GM12875 (cell line): ENCODE measurements around the gene KCNQ1OT1.

Experiments used
- H3K4me3 ChIP-seq: one replicate; pipeline ENCODE4 v1.5.1; 2011; ENCODE audit warnings: low read depth, low read length, control low read depth
- TF ChIP-seq, protein P1 (sequence below): IDR thresholded peaks from 2 replicates; pipeline ENCODE4 v1.5.1; 2011; ENCODE audit warnings: low read depth, mild to moderate bottlenecking, control low read depth, inconsistent platforms, low read length, moderate library complexity, borderline replicate concordance; ENCODE audit not compliant: insufficient read depth

The KCNQ1OT1 gene

DNA sequence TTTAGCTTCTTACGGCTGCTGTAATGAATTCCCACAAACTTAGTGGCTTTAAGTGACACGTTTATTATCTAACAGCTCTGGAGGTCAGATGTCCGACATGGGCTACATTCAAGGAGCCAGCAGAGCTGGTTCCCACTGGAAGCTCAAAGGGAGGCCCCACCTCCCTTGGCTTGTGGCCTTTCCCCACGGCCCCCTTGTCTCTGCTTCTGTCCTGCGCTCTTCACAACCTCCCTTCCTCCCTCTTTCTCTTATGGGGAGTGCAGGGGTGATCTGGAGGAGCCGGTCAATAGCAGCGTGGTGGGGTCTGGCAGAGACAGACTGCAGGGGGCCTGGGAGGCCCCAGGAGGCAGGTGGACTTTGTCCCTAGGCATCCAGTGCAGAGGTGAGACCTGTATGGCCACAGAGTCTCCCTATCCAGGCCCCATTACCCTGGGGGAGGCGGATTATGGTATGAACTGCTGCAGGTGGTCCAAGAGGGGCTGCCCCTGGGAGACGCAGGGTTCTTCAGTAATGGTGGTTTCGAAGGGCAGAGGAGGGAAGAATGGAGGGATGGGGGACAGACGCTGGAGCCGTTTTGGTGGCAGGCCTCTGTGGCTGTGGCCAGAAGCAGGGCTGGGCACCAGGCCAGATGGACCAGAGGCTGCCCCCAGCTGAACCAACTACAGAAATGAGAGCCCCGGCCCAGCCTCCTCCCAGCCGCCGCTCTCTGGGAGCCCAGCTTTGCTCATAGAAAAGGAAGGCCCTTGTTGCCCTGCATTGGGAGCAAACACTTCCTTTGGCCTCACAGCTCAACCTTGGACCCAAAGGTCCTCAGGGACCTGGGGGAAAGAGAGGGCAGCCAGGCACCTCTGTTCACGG lies 30.7 kb upstream of the KCNQ1OT1 start:
- TF ChIP-seq, protein P1, sequence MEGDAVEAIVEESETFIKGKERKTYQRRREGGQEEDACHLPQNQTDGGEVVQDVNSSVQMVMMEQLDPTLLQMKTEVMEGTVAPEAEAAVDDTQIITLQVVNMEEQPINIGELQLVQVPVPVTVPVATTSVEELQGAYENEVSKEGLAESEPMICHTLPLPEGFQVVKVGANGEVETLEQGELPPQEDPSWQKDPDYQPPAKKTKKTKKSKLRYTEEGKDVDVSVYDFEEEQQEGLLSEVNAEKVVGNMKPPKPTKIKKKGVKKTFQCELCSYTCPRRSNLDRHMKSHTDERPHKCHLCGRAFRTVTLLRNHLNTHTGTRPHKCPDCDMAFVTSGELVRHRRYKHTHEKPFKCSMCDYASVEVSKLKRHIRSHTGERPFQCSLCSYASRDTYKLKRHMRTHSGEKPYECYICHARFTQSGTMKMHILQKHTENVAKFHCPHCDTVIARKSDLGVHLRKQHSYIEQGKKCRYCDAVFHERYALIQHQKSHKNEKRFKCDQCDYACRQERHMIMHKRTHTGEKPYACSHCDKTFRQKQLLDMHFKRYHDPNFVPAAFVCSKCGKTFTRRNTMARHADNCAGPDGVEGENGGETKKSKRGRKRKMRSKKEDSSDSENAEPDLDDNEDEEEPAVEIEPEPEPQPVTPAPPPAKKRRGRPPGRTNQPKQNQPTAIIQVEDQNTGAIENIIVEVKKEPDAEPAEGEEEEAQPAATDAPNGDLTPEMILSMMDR = no peak
- H3K4me3 ChIP-seq = no peak overlapping the region

DNA sequence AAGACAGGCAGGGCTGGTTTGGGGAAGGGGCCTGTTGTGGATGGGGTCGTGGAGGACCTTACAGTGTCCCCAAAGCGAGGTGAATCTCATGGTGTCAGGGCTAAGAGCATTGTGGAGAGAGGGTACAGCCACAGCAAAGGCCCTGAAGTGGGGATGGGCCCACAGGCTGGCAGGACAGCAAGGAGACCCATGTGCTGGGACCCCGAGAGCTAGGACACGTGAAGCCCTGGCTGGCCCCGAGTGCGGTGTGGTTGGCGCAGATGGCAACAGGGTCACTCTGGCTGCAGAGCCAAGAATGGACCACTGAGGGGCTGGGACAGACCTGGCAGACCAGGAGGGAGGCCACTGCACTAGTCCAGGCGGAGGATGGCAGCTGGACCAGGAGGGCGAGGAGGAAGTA lies 30.0 kb upstream of the KCNQ1OT1 start:
- TF ChIP-seq, protein P1 = no peak
- no peak overlapping the region for H3K4me3 ChIP-seq

DNA sequence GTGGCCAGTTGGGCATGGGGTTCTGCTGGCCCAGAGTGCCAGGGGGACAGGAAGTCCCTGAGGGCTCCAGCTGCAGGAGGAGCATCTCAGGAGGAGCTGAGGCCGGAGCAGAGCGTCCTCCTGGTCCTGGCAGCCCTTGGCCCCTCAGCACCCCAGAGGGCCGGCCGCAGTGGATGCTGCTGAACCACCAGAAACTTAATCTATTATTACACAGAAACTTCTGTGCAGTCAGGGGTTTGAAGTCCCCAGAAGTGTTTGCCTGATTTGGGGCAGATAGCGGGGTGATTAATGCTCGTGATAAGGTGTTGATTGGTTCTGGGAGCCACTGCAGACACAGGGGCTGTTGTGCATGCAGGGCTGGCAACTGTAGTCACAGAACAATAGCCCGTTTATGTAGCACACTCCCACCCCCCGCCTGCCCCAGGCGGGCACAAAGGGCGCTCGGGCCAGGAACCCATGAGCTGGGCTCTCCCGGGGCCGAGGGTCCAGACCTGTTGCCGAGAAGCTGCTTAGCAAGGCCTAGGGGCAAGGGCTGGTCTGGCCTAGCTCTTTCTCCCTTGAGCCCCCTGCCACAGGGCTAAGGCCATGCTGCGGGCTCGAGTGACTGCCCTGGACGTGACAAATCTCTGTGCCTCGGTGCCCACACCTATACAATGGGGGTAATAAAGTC lies 29.0 kb upstream of the KCNQ1OT1 start:
- H3K4me3 ChIP-seq = no peak overlapping the region
- TF ChIP-seq, protein P1 = no peak

DNA sequence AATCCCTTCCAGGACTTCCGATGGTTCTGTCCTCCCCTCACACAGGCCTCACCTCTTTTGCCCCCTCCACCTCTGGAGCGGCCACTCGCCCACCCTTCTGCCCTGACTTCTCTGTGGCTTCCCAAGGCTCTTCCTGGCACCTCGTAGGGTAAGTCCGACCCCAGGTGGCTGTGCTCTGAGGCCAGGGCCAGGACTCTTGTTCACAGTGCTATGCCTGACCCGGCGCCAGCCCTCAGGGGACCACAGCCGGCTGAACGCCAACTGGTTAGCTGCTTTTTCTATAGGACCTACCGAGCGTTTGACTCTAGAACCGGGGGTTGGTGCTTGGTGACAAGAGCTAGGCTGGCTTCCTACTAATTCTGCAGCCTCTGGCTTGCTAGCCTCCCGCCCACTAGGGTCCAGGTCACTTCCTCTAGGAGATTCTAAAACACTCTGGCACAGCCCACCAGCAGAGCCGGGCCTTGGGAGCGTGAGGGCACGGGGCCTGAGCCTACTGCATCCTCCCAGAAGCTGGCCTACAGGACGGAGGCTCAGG lies 28.4 kb upstream of the KCNQ1OT1 start:
- no peak overlapping the region for H3K4me3 ChIP-seq
- TF ChIP-seq, protein P1 = no peak

DNA sequence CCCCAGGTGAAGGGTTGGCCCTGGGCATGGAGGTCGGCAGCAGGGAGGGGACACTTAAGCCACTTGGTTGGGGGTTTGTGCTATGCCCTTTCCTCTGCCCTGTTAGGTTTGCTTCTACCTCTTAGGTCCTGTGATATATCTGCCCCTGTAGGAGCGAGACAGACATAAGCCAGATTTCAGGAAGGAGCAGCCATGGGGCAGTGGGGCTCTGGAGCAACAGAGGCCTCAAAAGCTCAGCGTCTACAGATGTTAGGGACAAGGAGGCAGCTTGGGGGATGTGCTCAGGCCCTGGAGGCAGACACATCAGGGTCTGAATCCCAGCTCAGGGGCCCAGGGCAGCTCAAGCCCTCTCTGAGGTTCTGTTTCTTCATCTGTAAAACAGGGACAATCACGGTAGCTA lies 27.2 kb upstream of the KCNQ1OT1 start:
- no peak overlapping the region for H3K4me3 ChIP-seq
- TF ChIP-seq, protein P1 = no peak

DNA sequence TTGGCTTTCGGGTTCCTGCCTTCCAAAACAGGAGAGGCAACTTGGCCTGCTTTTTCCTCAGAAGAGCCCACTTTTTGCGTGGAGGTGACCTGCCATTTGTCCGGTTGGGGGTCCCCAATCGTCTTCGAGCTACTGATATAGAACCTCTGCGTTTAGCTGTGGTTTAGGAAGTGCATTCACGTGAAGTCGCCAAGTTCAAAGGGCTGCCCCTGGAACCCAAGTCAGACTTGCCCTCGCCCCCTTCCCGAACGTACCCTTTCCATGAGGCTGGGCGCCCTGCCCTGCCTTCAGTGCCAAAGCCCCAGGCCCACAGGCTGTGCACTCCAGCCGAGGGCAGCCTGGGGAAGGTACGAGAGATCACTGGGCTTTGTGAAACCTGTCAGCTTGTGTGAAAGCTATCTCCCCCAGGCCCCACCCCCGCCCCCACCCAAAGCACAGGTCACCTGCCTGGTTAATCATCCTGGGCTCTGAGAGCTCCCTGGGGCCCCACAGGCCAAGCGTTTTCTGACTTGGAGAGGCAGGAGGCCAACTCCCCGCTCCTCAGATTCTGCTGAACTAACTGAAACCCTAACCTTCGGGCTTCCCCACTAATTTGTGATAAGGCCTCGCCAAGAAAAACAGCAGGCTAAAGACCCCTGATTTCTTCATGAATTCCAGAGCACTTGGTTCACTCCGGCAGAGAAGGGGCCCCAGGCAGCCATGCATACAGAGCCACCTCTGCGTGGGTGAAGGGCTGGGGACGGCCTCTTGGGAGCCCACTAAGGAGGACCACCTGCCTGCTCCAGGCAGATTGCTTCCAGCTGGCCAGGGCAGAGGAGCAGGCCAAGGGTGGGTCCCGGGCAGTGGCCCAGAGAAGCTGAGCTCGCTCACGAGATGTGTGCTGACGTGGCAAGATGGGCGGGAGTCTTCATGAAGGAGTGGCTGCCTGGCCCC lies 25.8 kb upstream of the KCNQ1OT1 start:
- TF ChIP-seq, protein P1 = no peak
- no peak overlapping the region for H3K4me3 ChIP-seq
